Activated CD4-positive, alpha-beta T cell treated with anti-CD3 and anti-CD28 coated beads for 24 hours (primary cell): ENCODE measurements around the gene ACO1.

ENCODE experiments used
- DNase-seq, 2 donors: peaks; one replicate each; pipeline ENCODE4 v3.0.0-alpha.2; 2020; ENCODE audit warnings: low read depth in 2 of 2

ACO1 gene

DNA sequence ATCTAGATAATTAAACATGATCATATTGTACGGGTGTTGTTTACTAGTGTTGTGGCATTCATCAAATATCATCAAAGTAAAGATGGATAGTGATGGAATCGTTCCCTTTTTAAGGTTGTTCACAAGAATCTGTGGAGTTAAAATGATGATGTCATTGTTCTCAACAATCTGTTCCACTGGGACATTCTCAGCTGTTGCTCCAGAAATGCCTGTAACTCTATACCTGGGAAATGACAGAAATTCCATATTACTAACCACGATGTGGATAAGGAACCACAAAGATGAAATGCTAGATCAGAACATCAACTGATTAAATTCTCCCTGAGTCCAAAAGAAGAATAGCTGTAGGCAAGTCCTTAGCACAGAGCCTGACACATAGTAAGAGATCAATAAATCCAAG is 103.5 kb downstream of the ACO1 start:
- no peak for DNase-seq

DNA sequence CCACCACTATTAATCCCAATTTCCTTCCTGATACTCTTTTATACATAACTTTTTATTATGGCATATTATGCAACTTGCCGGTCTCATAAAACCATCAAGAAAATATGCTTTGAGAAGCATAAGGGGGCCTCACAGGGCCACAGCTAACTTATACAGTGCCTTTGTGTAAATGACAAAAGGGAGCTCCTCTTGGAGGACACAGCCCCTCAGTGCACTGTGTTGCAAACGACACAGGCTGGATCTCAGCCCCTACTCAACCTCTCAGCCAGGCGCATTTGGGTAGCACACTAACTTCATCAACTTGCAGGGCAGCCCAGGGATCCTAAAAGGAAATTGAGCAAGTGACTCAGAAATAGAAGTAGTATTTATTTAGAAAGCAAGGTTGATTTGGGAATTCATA is 106.2 kb downstream of the ACO1 start:
- no peak for DNase-seq

DNA sequence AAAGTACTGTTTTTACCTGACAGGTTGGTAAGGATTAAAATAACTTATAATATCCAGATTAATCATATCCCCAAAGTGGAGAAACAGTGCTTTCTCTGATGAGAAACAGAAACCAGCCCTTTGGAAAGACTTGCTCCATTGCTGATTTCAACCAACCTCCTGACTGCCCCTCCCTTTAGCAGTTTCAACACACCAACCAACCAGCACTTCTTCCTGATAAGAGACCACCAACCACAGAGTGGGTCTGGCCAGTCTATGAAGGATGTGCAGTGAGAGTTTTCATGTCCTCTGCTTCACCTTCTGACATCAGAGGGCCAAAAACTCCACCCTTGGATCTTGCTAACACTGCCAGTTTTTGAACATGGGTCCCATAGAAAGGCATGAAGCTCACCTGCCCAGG is 113.5 kb downstream of the ACO1 start:
- DNase-seq, result no peak

DNA sequence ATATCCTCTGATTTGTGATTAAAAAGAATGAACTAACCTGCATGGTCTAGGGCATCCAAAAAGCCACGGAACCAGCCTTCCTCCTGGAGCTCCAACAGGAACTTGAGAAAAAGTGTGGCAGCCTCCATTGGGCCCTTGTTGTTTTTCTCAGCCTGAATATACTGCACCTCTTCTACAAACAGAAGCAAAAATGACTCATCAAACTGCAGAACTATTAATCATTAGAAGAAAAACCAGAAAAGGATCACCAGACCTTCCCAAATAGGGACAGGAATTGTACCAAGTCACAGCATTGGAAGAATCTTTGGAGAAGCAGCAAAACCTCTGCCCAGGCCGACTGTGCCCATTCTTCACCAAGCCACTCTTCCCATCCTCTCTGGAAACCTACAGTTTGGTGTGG is 116.3 kb downstream of the ACO1 start:
- no peak for DNase-seq

DNA sequence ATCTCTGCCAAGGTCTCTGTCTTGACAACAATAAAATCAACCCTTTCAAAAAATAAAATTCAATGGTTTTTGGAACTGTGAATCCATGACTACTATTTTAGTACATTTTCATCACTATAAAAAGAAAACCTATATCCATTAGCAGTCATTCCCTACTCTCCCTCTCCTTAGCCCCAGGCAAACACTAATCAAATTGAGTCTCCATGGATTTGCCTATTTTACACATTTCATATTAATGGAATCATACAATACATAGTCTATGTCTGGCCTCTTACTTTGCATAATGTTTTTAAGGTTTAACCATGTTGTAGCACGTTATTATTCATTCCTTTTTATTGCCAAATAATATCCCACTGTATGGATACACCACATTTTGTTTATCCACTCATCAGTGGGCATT is 117.4 kb downstream of the ACO1 start:
- DNase-seq, result no peak

DNA sequence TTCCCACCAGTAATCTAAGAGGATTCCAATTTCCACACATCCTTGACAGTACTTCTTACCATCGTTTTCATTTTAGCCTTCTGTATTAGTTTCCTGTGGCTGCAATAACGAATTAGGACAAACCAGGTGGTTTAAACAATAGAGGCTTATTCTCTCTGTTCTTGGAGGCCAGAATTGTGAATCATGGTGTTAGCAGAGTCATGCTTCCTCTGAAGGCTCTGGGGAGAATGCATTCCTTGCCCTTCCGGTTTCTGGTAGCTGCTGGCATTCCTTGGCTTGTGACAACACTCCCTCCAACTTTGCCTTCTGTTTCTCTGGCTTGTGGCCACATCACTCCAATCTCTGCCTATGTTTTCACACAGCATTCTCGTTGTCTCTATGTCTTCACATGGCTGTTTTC is 118.0 kb downstream of the ACO1 start:
- no peak for DNase-seq

DNA sequence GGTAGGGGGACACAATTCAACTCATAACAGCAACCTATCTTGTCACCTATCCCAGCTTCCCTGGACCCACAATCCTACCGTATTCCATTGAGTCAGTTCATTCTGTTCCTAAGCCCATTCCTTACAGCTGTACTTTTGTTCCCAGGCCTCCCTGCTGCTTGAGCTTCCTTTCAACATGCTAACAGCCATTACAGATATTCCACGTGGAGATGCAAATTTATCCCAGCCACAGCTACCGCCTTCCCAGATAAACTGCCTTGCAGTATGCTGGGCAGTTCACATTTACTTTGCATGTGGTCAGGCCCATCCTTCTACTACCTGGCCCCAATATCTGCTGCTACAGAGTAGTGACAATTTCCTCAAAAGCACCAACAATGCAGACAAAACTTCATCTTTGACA is 118.6 kb downstream of the ACO1 start:
- no peak for DNase-seq
